HG03460 (cell line): ENCODE data around the gene PFKL.
"Not testable (repeated sequence)": the region's sequence is repeated elsewhere in the genome, so short reads cannot be mapped to it uniquely, and the experiment has no call there.

ENCODE experiments used
- ATAC-seq: cut with Tn5 transposase; IDR thresholded peaks from one replicate; pipeline ENCODE4 v1.9.1; 2021; ENCODE audit not compliant: unreplicated experiment

The PFKL gene

DNA sequence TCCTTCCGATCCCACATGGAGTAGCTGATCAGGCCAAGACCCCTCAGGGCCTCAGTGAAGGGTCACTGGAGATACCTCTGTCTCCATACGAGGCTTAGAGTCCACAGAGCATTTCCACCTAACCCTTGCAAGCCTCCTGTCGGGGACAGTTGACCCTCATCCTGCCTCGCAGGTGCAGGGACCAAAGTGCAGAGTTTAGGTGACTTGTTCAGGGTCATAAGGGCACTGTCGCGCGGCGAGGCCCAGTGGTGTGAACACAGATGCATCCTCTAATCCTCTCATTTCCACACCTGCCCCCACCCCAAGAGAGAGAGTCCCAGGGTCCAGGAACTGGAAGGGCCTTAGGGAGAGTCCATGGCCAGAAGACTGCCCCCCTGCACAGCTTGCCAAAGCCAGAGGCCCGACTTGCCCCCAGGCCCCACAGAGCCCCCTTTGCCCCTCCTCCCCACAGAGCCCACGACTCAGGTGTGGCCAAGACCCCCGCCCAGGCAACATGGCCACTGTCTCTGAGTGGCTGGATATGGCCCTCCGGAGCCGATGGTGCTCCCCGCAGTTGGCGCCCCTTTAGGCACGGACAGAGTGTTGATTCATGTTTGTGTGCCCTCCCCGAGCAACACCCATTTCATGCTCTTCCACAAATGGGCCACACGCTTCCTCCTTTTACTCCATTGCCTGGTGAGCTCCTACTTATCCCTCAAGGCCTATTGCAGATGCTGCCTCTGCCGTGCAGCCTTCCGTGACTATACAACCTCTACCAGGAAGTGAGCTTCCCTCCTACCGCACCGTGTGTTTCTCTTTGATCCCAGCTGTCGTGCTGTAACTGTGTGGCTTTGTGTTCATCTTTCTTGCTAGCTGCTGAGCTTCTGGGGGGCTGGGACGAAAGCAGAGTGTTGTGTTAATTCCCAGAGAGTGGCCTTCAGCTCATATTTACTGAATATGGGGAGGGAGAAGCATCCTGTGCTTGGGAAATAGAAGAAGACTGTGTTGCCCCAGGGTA lies 55.2 kb downstream of the PFKL start:
- no peak for ATAC-seq

DNA sequence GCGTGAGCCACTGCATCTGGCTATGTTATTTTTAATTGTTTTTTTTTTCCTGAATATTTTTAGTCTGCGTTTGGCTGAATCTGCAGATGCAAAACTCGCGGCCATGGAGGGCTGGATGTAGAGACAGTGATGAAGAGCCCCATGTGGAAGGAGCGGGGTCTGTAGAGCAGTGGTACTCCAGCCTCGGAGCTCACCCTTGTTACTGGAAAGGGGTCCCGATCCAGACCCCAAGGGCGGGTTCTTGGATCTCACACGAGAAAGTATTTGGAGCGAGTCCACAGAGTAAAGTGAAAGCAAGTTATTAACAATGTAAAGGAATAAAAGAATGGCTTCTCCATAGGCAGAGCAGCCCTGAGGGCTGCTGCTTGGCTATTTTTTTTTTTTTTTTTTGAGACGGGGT lies 56.3 kb downstream of the PFKL start:
- no peak for ATAC-seq

DNA sequence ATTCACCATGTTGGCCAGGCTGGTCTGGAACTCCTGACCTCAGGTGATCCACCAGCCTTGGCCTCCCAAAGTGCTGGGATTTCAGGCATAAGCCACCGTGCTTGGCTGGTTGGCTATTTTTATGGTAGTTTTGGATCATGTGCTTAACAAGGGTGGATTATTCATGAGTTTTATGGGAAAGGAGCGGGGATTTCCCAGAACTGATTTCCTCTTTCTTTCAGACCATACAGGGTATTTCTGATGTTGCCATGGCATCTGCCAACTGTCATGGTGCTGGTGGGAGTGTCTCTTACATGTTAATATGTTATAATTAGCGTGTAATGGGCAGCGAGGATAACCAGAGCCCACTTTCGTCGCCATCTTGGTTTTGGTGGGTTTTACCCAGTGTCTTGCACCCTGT lies 56.8 kb downstream of the PFKL start:
- no peak for ATAC-seq

DNA sequence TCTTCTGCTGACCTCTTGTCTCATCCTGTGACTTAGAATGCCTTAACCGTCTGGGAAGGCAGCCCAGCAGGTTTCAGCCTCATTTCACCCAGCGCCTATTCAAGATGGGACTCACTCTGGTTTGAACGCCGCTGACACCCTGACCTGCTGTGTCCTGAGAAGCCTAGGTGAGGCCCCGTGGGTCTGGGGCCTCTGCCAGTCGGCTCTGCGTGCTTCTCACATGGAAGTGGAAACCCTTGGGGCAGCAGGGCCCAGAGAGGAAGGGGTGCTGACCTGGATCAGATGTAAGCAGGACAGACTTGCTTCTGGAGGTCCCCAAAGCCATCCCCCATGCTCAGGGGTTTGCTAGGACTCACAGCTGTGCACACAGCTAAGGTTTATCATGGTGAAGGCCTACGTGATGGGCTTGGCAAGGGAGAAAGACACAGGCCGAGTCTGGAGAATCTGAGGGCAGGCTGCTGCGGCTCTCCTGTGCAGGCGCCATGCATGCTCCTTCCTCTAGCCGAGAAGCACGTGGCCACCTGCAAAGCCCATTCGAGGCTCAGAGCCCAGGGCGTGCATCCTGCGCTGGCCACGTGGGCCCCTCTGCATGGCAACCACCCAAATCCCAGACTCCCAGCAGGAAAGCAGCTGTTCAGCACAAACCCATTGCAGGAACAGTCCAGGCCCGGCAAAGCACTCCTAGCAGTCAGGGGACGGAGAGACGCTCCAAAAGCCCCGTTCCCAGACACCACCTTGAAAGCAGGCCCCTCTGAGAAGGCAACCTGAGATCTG lies 57.4 kb downstream of the PFKL start:
- no peak for ATAC-seq

- no peak for ATAC-seq
Observed at GRCh38 chr21:44359396-44359795, 59.5 kb downstream of the PFKL start.

DNA sequence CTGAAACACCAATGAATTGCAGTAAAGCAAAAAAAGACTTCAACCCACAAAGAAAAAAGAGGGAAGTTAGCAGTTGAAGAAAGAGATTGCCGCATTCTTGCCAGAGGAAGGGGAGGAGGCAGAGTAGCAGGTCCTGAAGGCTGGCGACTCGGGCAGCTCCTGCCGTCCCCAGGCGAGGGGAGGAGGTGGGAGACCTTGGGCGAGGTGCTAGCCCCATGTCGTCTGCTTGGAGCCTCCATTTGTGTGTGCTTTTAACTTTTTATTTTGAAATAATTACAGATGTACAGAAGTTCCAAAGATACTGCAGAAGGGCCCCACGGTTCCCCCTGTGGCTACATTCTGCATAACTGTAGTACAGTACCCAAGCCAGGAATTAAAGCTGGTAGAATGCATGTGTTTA lies 60.3 kb downstream of the PFKL start:
- no peak for ATAC-seq

- ATAC-seq, result not testable (repeated sequence)
Observed at GRCh38 chr21:44361903-44362302, 62.0 kb downstream of the PFKL start.

GRCh38 chr21:44363278-44363677 lies 63.4 kb downstream of the PFKL start:
- ATAC-seq, result no peak

DNA sequence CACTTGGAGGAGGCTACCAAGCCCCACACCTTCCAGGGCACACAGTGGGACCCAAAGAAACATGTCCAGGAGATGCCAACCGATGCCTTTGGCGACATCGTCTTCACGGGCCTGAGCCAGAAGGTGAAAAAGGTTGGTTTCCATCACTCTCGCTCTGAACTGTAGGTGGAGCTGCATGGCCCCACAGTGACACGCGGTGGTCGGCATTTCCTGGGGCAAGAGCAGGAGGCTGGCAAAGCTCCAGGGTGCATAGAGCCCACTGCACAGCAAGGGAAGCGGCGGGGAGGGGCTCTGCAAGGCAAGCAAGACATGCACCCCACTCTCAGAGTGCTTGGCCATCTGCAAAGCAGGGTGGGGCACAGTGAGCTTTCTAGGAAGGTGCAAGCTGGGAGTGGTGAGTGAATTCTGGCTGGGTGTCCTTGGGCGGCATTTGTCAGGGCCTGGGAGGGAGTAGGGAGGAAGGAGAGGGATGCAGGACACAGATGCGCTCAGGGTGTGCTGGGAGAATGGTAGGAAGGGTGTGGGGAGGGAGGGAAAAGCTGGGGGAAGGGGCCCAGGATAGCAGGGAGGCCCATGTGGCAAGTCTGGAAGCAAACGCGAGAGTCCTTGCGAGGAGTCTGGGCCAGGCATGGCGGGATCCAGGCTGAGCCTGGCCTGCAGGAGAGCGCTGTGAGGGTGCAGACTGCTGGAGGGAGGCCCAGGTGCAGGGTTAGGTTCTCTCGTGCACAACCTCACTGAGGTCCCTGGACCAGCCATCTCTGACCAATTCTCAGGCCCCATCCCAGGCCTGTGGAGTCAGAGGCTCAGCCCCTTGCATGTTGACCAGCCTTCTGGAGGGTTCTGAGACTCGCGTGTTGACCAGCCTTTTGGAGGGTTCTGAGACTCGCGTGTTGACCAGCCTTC lies 64.5 kb downstream of the PFKL start:
- no peak for ATAC-seq

GRCh38 chr21:44365251-44365966 lies 65.6 kb downstream of the PFKL start:
- no peak for ATAC-seq

GRCh38 chr21:44365967-44366585 lies 66.2 kb downstream of the PFKL start:
- ATAC-seq, result no peak

GRCh38 chr21:44366586-44367211 lies 66.8 kb downstream of the PFKL start:
- ATAC-seq, result no peak

DNA sequence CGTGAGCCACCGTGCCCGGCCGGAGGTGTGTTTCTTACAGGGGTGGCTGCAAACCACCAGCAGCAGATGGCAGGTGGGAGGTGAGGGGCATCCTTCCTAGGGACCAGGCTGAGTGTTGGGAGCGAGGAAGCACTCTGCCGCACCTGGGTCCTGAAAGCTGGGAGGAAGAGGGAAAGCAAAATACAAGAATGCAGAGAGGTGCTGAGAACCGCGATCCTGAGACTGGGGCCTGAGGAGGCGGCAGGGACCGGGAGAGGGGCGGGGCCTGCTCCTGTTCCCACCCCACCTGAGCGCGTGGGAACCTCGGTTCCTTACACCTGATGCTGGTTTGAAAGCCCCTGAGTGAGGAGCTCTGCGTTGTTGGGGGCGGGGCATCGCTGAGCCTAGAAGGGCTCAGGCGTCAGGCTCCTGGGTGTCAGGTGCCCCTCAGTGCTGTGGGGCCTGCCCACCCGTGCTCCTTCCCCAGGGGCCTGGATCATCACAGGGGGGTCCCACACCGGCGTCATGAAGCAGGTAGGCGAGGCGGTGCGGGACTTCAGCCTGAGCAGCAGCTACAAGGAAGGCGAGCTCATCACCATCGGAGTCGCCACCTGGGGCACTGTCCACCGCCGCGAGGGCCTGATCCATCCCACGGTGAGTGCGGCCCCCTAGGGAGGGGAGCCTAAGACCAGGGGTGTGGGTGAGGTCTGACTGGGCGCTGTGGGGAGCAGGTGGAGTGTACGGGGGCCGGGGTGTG lies 69.0 kb downstream of the PFKL start:
- no peak for ATAC-seq

DNA sequence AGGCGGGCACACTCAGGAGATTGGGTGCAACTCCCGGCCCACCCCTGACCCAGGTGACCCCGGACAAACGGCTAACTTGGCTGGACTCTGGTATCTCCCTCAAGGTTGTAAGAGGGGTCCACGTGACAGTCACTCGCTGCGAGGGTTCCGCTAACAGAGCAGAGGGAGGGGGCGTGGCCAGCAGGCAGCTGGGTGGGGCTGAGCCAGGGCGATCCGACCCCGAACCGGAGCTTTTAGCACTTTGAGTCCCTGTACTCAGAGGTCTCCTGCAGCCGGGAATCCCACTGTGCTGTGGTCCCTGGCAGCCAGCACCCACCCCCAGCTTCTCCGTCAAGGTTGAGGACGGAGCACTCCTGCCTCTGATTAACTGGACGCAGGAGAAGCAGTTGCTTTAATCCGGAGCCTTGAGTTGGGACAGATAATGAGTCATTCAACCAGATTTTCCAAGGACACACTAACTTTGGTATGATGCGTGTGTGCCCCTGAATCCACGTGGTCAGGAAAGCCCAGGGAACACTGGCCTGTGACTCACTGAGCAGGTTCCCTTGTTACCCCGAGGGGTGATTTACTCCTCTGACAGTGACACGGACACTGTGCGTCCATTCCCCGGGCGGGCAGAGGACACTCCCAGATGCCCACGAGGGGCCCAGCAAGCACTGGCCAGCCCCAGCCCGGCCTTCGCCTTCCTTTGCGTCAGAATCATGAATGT lies 70.3 kb downstream of the PFKL start:
- ATAC-seq, result no peak

GRCh38 chr21:44370786-44371410 lies 71.0 kb downstream of the PFKL start:
- no peak for ATAC-seq

DNA sequence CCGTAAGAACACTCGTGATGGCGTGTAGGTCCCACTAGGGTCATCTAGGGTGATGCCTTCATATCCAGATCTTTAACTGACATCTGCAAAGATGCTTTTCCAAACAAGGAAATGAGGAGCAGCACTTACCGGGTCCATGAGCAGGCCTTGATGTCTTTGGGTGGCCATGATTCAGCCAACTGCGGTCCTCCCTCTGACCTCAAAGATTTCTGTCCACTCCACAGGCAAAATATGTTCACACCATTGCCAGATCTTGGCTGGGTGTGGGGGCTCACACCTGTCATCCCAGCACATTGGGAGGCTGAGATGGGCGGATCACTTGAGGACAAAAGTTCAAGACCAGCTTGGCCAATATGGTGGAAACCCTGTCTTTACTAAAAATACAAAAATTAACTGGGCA lies 71.7 kb downstream of the PFKL start:
- no peak for ATAC-seq

GRCh38 chr21:44372616-44373015 lies 72.8 kb downstream of the PFKL start:
- no peak for ATAC-seq
